CD4-positive, alpha-beta T cell treated with Interleukin-17A for 4 hours (primary cell): ENCODE results near the gene PALB2.
"Not testable (repeated sequence)": the region's sequence is repeated elsewhere in the genome, so short reads cannot be mapped to it uniquely, and the experiment has no call there.

Source experiments
- DNase-seq: peaks from one replicate; pipeline ENCODE4 v3.0.0-alpha.2; 2020; ENCODE audit warnings: mixed read lengths

PALB2 gene

DNA sequence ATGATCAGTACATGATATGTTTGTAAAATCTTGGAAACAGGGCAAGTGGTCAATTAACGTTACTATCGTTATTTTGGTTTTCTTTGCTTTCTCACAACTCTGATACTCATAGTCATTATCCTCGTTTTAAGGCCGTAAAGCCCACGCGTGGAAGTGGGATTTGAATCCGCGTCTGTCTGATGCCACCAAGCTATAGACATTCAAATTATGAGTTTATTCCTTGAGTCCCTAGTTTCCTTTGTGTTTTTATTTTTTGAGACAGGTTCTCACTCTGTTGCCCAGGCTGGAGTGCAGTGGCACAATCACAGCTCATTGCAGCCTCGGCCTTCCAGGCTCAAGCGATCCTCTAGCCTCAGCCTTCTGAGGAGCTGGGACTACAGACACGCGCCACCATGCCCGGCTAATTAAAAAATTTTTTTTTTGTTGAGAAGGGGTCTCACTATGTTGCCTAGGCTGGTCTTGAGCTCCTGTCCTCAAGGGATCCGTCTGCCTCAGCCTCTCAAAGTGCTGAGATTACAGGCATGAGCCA lies 1.2 kb upstream of the PALB2 start:
- DNase-seq: no peak

DNA sequence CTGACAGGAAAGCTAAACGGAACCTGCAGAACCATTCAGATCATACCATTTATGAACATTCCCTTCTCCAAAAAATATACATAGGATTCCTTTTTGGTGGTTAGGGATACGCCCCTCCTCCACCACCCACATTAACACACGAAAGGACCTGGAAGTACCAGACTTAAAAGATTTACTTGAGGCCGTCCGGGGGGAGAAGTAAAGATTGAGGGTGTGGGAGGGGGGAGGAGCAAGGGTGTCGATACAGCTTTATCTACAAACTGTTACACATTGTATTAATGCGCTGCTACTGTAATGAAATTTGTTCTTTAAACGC lies 537 bp downstream of the PALB2 start:
- DNase-seq: no peak

DNA sequence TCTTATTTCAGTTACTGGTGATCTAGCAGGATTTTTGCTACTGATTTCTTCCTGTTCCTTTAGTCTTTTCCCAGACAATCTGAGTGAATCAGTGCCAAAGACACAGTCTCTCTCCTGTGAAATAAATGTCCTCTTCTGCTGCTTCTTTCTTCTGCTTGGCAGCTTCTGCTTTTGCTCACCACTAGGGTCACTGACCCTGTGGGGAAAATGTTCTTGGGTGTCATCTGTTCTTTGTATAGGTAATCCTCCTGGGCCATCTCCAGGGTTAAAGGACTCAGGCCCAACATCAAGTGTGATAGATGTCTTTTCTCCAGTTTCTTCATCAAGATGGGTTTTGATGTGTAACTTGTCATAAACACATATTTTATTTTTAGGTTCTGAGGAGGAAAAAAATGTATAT lies 5.2 kb downstream of the PALB2 start:
- no peak for DNase-seq

DNA sequence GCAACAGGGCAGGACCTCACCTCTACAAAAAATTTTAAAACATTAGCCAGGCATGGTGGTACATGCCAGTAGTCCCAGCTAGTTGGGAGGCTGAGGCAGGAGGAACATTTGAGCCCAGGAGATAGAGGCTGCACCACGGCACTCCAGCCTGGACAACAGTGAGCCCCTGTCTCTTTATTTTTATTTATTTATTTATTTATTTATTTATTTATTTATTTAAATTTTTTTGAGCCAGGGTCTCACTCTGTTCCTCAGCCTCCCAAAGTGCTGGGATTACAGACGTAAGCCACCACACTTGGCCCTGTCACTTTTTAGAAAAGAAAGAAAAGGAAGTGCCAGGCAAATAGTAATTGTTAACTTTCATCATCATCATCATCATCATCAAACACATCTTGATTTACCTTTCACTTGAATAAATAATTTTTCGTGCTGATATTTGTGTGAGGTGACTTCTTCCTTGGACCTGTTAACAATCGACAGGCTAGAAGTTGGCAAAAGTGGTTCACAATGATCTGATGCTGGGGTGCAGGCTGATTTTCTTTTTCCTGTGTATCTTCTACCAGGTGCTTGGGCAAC lies 6.6 kb downstream of the PALB2 start:
- DNase-seq: no peak

DNA sequence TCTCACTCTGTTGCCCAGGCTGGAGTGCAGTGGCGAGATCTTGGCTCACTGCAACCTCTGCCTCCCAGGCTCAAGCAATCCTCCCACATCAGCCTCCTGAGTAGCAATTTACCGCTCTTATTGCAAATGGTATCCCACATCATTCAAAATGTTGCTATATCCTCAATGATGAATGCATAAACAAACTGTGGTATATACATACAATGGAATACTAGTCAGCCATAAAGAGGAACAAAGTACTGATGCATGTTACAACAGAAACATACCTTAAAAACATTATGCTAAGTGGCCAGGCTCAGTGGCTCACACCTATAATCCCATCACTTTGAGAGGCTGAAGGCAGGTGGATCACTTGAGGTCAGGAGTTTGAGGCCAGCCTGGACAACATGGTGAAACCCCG lies 9.2 kb downstream of the PALB2 start:
- not testable (repeated sequence) for DNase-seq

DNA sequence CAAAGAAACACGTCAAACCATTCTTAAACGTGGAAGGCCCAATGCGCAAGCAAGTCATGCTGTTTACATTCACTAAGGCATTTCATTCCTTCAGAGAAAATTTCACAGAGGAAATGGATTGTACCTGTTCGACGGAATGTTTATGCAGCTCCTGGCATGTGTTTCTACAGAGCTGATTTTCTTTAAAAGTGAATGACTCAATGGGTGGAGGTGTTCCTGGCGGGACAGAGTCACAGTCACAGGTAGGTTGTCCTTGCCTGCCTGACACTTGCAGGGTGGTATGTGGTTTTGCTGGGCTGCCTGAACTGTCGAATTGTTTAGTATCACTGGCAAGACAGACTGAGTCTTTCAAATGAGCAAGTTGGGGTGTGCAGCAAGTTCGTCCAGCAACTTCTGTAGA lies 11.6 kb downstream of the PALB2 start:
- DNase-seq: no peak

DNA sequence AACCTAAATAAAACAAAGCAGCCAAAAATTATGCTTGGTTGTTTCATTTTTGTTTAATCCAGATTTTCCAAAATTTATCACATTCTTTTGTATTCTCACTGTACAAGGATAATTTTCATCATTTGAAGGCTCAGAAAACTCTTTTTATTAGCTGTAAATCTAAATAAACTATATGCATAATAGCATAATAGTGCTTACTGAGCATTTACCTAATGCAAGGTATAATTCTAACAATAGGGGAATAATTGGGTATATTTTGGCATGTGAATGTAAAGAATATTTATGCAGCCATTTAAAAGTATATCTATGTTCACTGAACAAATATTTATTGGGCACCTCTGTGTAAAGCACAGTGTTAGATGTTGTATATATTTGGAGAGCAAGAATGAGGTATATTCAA lies 17.0 kb downstream of the PALB2 start:
- DNase-seq: no peak

DNA sequence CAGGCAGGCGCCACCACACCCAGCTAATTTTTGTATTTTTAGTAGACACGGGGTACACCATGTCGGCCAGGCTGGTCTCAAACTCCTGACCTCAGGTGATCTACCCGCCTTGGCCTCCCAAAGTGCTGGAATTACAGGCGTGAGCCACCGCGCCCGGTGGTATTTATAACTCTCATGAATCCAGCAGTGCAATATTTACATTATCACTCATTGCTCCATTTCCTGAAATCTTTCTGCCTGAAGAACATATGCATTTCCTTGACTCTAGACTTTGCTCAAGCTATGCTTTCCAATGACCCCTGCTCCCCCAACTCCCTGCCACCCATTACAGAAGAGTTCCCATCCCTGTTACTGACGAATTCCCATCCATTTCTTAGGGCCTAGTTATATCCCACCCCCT lies 25.3 kb downstream of the PALB2 start:
- DNase-seq: no peak

DNA sequence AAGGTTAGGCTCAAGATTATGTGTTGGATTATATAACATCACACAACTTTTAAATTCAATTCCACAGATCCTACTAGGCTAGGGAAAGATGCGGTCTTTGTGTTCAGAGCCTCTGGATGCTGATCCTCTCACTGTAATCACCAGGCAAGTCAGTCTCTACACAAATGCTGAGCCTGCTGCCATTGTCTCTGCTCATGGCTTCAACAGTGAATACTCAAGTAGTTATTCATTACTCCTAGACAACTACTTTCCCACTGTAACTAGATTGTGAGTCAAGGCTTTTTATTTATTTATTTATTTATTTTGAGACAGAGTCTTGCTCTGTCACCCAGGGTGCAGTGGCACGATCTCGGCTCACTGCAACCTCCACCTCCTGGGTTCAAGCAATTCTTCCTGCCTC lies 29.2 kb downstream of the PALB2 start:
- DNase-seq: no peak

DNA sequence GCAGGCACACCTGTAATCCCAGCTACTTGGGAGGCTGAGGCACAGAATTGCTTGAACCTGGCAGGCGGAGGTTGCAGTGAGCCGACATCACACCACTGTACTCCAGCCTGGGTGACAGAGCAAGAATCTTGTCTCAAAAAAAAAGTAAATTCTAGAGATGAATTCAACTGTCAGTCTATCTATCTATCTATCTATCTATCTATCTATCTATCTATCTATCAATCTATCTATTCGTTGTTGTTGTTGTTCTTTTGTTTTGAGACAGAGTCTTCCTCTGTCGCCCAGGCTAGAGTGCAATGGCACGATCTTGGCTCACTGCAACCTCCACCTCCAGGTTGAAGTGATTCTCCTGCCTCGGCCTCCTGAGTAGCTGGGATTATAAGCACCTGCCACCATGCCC lies 30.2 kb downstream of the PALB2 start:
- DNase-seq: not testable (repeated sequence)

DNA sequence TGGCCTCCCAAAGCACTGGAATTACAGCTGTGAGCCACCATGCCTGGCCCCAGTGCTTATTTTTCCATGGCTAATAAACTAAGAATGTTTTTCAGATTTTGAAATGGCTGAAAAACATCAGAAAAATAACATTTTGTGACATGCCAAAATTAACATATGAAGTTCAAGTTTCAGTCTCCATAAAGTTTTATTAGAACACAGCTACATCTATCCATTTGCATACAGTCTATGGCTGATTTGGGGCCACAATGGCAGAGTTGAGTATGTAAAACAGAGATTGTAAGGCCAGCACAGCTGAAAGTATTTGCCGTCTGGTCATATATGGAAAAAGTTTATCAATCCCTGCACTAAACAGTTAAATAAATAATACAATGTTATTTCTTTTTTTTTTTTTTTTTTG lies 31.2 kb downstream of the PALB2 start:
- no peak for DNase-seq

DNA sequence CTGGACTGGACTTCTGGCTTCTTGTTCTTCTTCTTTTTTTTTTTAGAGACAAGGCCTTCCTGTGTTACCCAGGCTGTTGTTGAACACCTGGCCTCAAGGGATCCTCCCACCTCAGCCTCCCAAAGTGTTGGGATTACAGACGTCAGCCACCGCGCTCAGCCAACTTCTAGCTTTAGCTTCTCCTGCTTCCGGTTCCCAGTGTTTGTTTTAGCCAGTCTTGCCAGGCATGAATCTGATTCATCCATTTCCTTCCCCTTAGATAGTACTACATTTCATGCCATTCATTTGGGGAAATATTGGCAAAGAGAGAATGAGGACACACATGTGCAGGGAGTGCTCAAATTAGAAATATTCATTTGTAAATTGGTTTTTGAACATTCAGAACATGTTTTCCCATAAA lies 32.9 kb downstream of the PALB2 start:
- no peak for DNase-seq

DNA sequence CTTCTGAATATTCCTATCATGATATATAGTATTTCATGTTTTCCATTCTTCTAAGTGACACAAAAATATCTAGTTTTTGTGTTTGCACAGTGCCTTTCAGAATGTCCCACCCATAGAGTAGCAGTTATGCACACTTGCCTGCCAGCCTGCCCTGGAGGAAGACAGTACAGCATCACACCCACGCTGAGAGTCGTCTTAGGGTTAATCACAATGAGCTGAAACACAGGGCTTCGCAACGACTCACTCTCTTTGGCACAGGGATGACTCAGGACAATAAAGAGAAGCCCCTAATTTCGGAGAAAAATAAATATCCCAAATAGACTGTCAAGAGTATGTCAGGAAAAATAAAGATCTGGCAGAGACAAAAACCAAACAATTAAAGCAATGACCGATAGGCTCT lies 33.4 kb downstream of the PALB2 start:
- DNase-seq: no peak

DNA sequence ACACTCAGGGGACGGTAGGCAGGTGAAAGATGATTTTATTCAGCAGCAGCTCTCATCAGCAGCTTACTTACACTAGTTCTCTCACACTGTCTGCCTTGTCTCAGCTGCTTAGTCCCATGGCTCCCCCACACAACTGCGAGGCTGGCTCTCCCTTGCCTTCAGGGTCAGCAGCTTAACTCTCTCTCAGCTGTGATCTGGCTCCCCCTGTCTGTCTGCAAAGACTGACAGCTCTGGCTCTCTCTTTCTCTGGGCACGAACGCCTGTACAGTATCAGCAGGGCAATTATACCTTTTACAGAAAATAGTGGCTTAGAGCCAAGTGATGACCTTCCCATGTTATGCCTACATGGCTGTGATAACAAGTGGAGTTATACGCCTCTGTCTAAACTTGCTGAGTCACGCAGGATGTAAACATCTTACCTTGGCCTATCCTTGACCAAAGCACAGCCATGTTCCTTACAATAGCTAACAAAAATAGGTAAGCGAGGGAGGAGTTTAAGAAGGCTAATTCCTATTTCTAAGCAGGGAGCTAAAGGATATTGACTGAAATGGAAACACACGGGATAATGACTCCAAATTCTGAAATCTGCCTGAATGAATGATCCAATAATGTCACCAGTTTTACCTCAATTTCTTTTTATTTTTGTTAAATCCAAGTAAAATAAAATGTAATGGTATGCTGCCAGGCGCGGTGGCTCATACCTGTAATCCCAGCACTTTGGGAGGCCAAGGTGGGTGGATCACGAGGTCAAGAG lies 43.9 kb downstream of the PALB2 start:
- DNase-seq: peak; percentile 20

DNA sequence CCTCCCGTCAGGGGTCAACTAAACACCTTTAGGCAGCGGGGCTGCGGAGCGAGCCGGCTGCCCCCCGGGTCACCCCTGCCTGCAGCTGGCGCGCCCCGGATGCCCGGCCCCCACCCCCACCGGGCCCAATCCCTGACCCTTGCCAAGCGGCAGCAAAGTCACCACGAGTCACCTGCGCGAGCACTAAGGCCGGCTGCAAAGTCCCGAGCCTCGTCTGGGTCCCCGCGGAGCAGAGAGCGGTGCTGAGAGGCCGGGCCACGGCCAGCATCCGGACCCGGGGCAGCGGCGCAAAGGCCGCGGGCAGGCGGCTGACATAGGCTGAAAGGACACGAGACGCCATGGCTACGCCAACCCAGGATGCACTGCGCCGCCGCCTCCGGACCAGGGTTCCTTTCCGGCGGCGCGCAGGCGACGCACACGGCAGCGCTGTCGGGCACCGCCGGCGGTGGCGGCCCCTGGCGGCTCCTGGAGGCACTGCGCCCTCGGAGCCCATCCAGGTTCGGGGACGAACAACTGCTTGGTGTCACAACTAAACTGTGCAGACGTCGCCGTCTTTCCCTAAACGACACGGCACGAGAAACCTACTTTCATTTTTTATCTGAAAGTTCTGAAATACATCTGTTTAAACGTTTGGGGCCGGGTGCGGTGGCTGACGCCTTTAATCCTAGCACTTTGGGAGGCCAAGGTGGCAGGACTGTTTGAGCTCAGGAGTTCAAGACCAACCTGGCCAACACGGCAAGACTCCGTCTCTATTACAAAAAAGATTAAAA lies 45.0 kb downstream of the PALB2 start, which contains the start of gene NDUFAB1:
Gene NDUFAB1 (minus strand): TSS at position 366 of the 770 bp plus-strand sequence. CDS start 26 bp downstream, at position 340.
- peak; percentile 91 for DNase-seq

DNA sequence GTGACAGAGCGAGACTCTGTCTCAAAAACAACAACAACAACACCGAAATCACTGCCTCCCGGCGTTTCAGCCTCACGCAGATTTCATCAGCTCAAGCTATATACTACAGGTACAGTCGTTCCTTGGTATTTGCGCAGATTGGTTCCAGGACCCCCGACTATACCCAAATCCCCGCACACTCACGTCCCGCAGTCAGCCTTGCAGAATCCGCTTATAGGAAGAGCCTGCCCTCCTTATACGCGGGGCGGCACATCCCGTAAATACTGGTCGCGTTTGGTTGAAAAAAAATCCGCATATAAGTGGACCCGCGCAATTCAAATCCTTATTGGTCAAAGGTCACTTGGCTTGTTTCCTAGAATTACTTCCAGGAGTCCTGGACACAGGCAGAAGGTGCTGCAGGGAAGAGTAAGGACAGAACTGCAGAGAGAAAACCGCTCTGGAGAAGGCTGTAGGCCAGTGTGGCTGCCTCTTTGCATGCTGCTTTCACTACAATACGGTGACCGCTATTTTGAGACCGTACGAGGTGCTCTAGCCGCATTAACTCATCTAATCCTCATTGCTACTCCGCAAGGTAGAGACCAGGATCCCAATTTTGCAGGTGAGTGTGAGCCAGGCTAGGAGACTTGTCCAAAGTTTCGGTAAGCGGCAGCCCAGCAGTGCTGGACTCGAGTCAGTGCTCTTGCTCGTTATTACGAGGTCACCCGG lies 45.7 kb downstream of the PALB2 start:
- no peak for DNase-seq

DNA sequence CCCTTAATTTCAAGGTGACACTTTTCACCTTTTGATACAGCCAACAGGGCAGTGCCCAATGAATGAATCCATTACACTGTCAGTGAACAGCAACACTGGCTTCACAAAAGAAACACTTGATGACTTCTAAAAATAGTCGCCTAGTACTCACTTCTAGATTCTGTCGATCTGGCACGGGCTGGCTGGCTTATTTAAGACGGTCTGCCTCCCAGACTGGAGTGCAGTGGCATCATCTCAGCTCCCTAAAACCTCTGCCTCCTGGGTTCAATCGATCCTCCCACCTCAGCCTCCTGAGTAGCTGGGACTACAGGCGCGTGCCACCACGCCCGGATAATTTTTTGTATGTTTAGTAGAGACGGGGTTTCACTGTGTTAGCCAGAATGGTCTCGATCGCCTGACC lies 46.9 kb downstream of the PALB2 start:
- DNase-seq: no peak

DNA sequence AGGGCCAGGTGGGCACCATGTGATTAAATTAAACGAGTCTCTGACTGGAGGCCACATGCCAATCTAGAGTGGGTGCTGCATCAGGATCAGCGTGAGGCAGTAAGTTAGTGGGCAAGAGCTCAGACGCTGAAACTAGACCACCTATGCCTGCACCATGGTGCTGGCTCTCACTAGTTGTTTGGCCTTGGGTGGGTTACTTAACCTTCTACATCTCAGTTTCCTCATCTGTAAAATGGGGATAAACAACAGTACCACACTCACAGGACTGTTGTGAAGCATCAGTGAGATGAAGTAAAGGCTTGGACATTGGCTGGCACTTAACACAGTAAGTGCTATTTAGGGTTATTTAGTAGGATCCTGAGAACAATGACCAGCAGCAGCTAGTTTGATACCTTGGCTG lies 50.9 kb downstream of the PALB2 start:
- DNase-seq: no peak

DNA sequence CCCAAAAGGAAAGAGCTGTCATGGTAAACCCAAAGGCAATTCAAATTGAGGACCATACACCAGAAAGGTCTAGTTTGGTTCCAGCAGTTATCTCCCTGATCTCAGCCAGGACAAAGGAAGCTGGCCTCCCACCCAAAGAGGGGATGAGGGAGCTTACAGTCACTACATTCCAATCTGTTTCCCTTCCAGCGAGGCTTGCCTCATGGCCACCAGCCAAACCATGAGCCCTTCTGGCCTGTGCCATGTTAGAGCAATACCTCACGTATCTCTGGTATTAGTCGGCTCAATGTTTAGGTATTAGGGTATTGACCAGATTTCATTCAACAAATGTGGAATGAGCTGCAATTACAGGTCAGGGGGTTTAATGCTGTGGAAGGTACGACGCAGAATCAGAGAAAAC lies 53.4 kb downstream of the PALB2 start:
- DNase-seq: no peak

DNA sequence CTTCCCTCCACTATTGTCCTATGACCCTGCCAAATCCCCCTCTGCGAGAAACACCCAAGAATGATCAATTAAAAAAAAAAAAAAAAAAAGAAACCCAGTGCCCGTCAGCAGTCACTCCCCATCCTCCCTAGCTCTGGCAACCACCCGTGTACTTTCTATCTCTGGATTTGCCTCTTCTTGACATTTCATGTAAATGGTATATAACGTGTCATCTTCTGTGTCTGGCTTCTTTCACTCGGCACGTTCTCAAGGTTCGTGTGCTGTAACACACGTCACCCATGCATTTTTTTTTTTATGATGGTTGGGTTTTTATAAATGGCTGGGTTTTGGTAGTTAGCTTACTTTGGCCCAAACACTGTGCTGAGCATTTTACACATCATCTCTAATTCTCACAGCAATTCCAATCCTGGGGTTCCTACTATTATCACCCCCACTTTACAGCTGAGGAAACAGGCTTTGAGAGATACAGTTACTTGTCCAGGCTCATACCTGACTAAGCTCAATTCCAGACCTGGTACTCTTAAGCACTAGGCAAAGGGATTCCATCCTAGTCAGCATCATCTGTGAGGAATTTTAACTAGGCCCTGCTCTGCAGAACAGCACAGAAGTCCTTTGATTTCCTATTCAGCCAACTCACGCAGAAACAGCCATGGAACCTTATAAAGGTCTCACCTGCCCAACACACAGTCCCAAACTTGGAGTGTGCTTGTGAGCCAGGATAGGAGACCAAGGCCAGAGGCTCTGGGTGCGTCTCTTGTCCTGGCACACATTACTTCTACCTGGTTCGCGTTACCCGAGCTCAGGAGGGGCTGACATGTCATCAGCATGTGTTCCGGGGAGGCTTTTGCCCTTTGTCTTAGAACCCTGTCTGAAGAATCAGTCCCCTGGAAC lies 56.7 kb downstream of the PALB2 start:
- DNase-seq: no peak

DNA sequence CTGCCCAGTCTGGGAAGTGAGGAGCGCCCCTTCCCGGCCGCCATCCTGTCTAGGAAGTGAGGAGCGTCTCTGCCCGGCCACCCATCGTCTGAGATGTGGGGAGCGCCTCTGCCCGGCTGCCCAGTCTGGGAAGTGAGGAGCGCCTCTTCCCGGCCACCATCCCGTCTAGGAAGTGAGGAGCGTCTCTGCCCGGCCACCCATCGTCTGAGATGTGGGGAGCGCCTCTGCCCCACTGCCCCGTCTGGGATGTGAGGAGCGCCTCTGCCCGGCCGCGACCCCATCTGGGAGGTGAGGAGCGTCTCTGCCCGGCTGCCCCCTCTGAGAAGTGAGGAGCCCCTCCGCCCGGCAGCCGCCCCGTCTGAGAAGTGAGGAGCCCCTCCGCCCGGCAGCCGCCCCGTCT lies 57.8 kb downstream of the PALB2 start:
- not testable (repeated sequence) for DNase-seq

DNA sequence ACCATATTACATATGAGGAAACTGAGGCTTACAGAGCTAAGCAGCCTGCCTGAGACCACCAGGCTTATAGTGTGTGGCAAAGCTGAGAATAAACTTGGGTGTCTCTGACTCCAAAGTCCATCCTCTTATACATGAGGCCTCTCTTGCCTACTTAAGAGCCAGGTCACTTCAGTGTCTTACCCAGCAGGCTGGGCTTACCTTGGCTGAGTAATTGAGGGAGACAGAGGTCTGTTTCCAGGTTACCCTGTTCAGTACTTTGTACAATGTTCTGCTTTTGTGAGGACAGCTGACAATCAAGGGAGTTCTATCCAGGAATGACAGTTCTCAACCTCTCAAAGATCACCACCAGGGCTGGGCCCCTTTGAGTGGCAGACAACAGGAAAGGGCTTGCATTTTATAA lies 59.3 kb downstream of the PALB2 start:
- no peak for DNase-seq
